ENCODE results near the gene IL25.
"Not testable (repeated sequence)": the region's sequence is repeated elsewhere in the genome, so short reads cannot be mapped to it uniquely, and the experiment has no call there.

Gene IL25

GRCh38 chr14:23399591-23399990 is 27.0 kb downstream of the IL25 start:
- no peak overlapping the region for H3K27ac ChIP-seq
- no peak for TF ChIP-seq CTCF (conservative IDR thresholded peaks at IDR 0.05; ENCODE audit: low read depth, low read length)
- no peak overlapping the region for H3K4me3 ChIP-seq (IDR thresholded peaks at IDR 0.05; ENCODE audit: insufficient read depth, low read depth, low read length)
- no peak overlapping the region for H2AFZ ChIP-seq (ENCODE audit: low read depth)
- no peaks in the 10 kb centered on the region for H3K36me3 ChIP-seq (ENCODE audit: insufficient read depth)
- peaks cover 8% of the 10 kb centered on the region for H3K27me3 ChIP-seq (ENCODE audit: insufficient read depth, low read depth)
- no peaks in the 10 kb centered on the region for H3K79me2 ChIP-seq (ENCODE audit: insufficient read depth, low read depth)
- H3K4me1 ChIP-seq (ENCODE audit: low read depth, poor library complexity, severe bottlenecking), result no peaks in the 10 kb centered on the region
- H3K9ac ChIP-seq, result no peak overlapping the region
- no peak overlapping the region for H3K4me2 ChIP-seq
- no peaks in the 10 kb centered on the region for H4K20me1 ChIP-seq (ENCODE audit: insufficient read depth)

GRCh38 chr14:23400496-23401149 is 28.0 kb downstream of the IL25 start:
- H4K20me1 ChIP-seq (ENCODE audit: insufficient read depth); H2AFZ ChIP-seq (ENCODE audit: low read depth); H3K27me3 ChIP-seq (ENCODE audit: insufficient read depth, low read depth); H3K27ac ChIP-seq; H3K9ac ChIP-seq; H3K36me3 ChIP-seq (ENCODE audit: insufficient read depth); H3K79me2 ChIP-seq (ENCODE audit: insufficient read depth, low read depth); H3K4me2 ChIP-seq; H3K4me3 ChIP-seq (IDR thresholded peaks at IDR 0.05; ENCODE audit: insufficient read depth, low read depth, low read length); H3K4me1 ChIP-seq (ENCODE audit: low read depth, poor library complexity, severe bottlenecking): not testable (repeated sequence)

GRCh38 chr14:23401291-23401690 is 28.7 kb downstream of the IL25 start:
- Histone ChIP-seq H2AFZ (ENCODE audit: low read depth) (no peak overlapping the region), H3K27ac (no peak overlapping the region), H3K4me1 (ENCODE audit: low read depth, poor library complexity, severe bottlenecking) (no peaks in the 10 kb centered on the region), H3K4me3 (IDR thresholded peaks at IDR 0.05; ENCODE audit: insufficient read depth, low read depth, low read length) (no peak overlapping the region), H3K27me3 (ENCODE audit: insufficient read depth, low read depth) (peaks cover 13% of the 10 kb centered on the region), H3K4me2 (no peak overlapping the region), H3K36me3 (ENCODE audit: insufficient read depth) (no peaks in the 10 kb centered on the region), H3K79me2 (ENCODE audit: insufficient read depth, low read depth) (no peaks in the 10 kb centered on the region), H3K9ac (no peak overlapping the region), H4K20me1 (ENCODE audit: insufficient read depth) (no peaks in the 10 kb centered on the region)
- no peak for TF ChIP-seq CTCF (conservative IDR thresholded peaks at IDR 0.05; ENCODE audit: low read depth, low read length)

- no peaks in the 10 kb centered on the region for H3K79me2 ChIP-seq (ENCODE audit: insufficient read depth, low read depth)
- H3K4me3 ChIP-seq (IDR thresholded peaks at IDR 0.05; ENCODE audit: insufficient read depth, low read depth, low read length), result no peak overlapping the region
- no peaks in the 10 kb centered on the region for H3K36me3 ChIP-seq (ENCODE audit: insufficient read depth)
- no peaks in the 10 kb centered on the region for H3K4me1 ChIP-seq (ENCODE audit: low read depth, poor library complexity, severe bottlenecking)
- peaks cover 21% of the 10 kb centered on the region for H3K27me3 ChIP-seq (ENCODE audit: insufficient read depth, low read depth)
- no peak overlapping the region for H3K27ac ChIP-seq
- no peak overlapping the region for H3K9ac ChIP-seq
- H2AFZ ChIP-seq (ENCODE audit: low read depth), result no peak overlapping the region
- no peak overlapping the region for H3K4me2 ChIP-seq
- no peak for TF ChIP-seq CTCF (conservative IDR thresholded peaks at IDR 0.05; ENCODE audit: low read depth, low read length)
- no peaks in the 10 kb centered on the region for H4K20me1 ChIP-seq (ENCODE audit: insufficient read depth)
These were observed 29.9 kb downstream of the IL25 start for GRCh38 chr14:23402296-23403138.

- Histone ChIP-seq H3K27ac (no peak overlapping the region), H3K4me3 (IDR thresholded peaks at IDR 0.05; ENCODE audit: insufficient read depth, low read depth, low read length) (no peak overlapping the region), H3K36me3 (ENCODE audit: insufficient read depth) (no peaks in the 10 kb centered on the region), H4K20me1 (ENCODE audit: insufficient read depth) (no peaks in the 10 kb centered on the region), H3K27me3 (ENCODE audit: insufficient read depth, low read depth) (peaks cover 24% of the 10 kb centered on the region), H3K79me2 (ENCODE audit: insufficient read depth, low read depth) (no peaks in the 10 kb centered on the region), H3K9ac (no peak overlapping the region), H2AFZ (ENCODE audit: low read depth) (no peak overlapping the region), H3K4me1 (ENCODE audit: low read depth, poor library complexity, severe bottlenecking) (no peaks in the 10 kb centered on the region), H3K4me2 (no peak overlapping the region)
- TF ChIP-seq CTCF (conservative IDR thresholded peaks at IDR 0.05; ENCODE audit: low read depth, low read length), result no peak
These were observed 30.5 kb downstream of the IL25 start for GRCh38 chr14:23403139-23403438.
